Smooth muscle cell of the umbilical artery (primary cell): ENCODE results near the gene BPGM. TPM values are rescaled to one million over a fixed set of nuclear protein-coding genes. Genes with fewer than 3 reads are reported as not detected.

Source experiments
- total RNA-seq: library from RNA; depleted of rRNA; stranded (reverse); fragments of >200 nt; gene quantifications from 2 replicates; pipeline ENCODE4 v1.2.3, GENCODE V29; 2014

BPGM gene
- 19.3 and 45.1 TPM in 2 replicates for total RNA-seq

GRCh38 chr7:134646425-134647305 is at the start of gene BPGM:
Gene BPGM, plus strand, starts transcription at chr7:134646853. Its CDS starts 14,655 bp downstream, at chr7:134661508.

Other genes starting within 250 kb of the BPGM start
- gene AKR1B1, start 187.8 kb upstream of the BPGM start, total RNA-seq, result 58.2 and 63.2 TPM in 2 replicates
- gene AKR1B10, start 119.3 kb upstream of the BPGM start, total RNA-seq, result 0.30 and 0.55 TPM in 2 replicates
- not detected in 2 replicates for gene AKR1B15, start 97.7 kb upstream of the BPGM start, total RNA-seq
- 600 and 815 TPM in 2 replicates for gene CALD1, start 132.8 kb downstream of the BPGM start, total RNA-seq